SK-N-MC (cell line): ENCODE data around the gene TPT1.
"Not testable (repeated sequence)": the region's sequence is repeated elsewhere in the genome, so short reads cannot be mapped to it uniquely, and the experiment has no call there.

ENCODE experiments used
- DNase-seq: peaks from one replicate; pipeline ENCODE4 v3.0.0-alpha.2; 2011; ENCODE audit warnings: low read depth, low spot score
- H3K27ac ChIP-seq: fragments of 200-600 bp; sonication (generic); 2 replicates; pipeline ENCODE4 v1.5.1; 2016; ENCODE audit warnings: mixed run types
- H3K36me3 ChIP-seq: fragments of 200-600 bp; sonication (generic); 2 replicates; pipeline ENCODE4 v1.6.1; 2017; ENCODE audit warnings: antibody characterized with exemption, low read length, mixed read lengths; ENCODE audit not compliant: insufficient read depth
- H3K4me3 ChIP-seq: fragments of 200-600 bp; sonication (generic); 2 replicates; pipeline ENCODE4 v1.5.1; 2016
- H3K9ac ChIP-seq: fragments of 200-600 bp; sonication (generic); 2 replicates; pipeline ENCODE4 v1.8.0; 2017; ENCODE audit warnings: mixed run types, mixed read lengths; ENCODE audit not compliant: insufficient read length
- H3K9me3 ChIP-seq: fragments of 200-600 bp; sonication (generic); 2 replicates; pipeline ENCODE4 v1.6.1; 2017; ENCODE audit warnings: low read depth, mild to moderate bottlenecking, antibody characterized with exemption, low read length, moderate library complexity, mixed read lengths
- EZH2 ChIP-seq: fragments of 200-600 bp; sonication (generic); IDR thresholded peaks from one replicate; pipeline ENCODE4 v1.6.1; 2017; ENCODE audit warnings: antibody characterized with exemption
- FOXP2 ChIP-seq: optimal IDR thresholded peaks from 2 replicates; pipeline ENCODE3; 2011; ENCODE audit warnings: mild to moderate bottlenecking, moderate library complexity; ENCODE audit not compliant: insufficient read depth; ENCODE audit errors: extremely low read length, control extremely low read depth
- POLR2AphosphoS5 ChIP-seq: IDR thresholded peaks from 2 replicates; pipeline ENCODE4 v1.6.1; 2012; ENCODE audit warnings: mild to moderate bottlenecking, low read depth, low read length, borderline replicate concordance

Gene TPT1

DNA sequence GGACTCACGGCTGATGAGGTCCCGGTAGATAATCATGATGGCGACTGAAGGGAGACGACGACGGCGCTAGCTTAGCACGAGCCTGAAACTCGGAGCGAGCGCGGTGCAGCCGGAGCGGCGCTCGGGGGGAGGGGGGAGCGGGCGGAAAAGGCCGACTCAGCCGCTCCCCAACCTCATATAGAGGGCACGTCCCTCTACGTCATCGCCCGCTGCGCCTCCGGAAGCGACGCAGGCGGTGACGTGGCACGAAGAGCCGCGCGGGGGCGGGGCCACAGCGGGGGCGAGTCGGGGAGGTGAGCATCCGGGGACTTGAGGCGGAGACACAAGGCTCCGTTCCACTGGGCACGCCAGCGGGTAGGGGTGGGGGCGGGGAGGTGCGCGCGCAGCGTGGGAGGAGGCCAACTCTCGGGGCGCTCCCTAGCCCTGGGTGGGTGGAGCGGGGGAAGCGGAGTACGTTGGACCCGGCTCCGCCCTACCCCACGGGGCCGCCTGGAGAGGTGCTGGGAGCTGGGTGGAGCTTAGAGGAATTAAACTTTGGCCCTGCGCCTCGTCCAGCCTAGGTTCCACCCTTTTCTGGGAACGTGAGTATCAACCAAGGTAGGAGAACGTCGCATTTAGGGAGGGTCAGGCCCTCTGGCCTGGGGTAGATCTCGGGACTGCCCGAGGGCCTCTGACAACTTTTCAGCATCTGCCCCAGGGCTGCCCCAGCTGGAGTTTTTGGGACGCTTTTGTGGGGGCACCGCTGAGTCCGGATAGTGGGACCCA, at the start of gene TPT1:
TPT1 (minus strand) TSS at position 150 of the 765 bp plus-strand sequence; CDS start at position 36, 114 bp downstream.
- TF ChIP-seq POLR2AphosphoS5 (peak; percentile 93), EZH2 (no peak), FOXP2 (peak; percentile 96)
- Histone ChIP-seq H3K4me3 (peak within 1 kb of the TSS; percentile 99), H3K9ac (peak within 1 kb of the TSS; percentile 98), H3K9me3 (no peaks in the 10 kb centered on the region), H3K36me3 (peaks cover 52% of the 10 kb centered on the region), H3K27ac (peak within 1 kb of the TSS; percentile 93)
- peak; percentile 68 for DNase-seq

DNA sequence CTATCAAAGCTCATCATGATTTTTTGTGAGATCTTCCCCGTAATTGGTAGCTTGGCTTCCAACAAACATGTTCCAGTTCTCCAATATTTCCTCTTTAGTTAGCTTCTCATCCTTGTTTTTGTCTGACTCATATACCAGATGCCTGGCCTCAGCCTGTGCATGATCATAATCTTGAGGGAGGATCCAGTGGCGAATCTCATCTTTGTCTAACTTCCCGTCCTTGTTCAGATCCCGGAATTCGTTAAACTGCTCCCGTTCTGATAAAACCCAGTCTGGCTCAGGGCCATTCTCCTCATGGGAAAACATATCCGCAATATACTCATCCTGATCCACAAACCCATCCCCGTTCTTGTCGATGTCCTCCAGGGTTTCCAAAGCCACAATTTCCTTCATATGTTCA, 49.4 kb upstream of the TPT1 start:
- peaks cover 35% of the 10 kb centered on the region for H3K36me3 ChIP-seq
- not testable (repeated sequence) for H3K9ac ChIP-seq, DNase-seq, H3K4me3 ChIP-seq, H3K27ac ChIP-seq, H3K9me3 ChIP-seq

DNA sequence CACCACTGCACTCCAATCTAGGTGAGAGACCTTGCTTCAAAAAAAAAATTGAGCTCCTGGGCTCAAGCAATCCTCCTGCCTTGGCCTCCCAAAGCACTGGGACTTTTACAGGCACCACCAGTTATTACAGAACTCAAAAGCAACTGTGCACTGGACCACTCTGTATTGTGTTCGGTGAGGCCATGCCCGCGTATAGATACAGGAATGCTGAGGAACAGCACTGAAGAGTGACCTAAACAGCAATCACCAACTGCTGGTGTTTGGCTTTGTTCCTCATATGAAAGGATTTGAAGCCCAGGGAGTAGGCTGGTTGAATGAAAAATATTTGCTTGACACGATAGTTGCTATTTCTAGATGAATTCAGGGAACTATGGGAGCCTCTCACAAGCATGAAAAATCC, 47.7 kb upstream of the TPT1 start:
- no peak overlapping the region for H3K27ac ChIP-seq
- no peak overlapping the region for H3K9ac ChIP-seq
- no peak overlapping the region for H3K4me3 ChIP-seq
- H3K9me3 ChIP-seq, result no peaks in the 10 kb centered on the region
- no peak for TF ChIP-seq EZH2
- TF ChIP-seq FOXP2, result no peak
- TF ChIP-seq POLR2AphosphoS5, result no peak
- DNase-seq, result no peak
- peaks cover 29% of the 10 kb centered on the region for H3K36me3 ChIP-seq

DNA sequence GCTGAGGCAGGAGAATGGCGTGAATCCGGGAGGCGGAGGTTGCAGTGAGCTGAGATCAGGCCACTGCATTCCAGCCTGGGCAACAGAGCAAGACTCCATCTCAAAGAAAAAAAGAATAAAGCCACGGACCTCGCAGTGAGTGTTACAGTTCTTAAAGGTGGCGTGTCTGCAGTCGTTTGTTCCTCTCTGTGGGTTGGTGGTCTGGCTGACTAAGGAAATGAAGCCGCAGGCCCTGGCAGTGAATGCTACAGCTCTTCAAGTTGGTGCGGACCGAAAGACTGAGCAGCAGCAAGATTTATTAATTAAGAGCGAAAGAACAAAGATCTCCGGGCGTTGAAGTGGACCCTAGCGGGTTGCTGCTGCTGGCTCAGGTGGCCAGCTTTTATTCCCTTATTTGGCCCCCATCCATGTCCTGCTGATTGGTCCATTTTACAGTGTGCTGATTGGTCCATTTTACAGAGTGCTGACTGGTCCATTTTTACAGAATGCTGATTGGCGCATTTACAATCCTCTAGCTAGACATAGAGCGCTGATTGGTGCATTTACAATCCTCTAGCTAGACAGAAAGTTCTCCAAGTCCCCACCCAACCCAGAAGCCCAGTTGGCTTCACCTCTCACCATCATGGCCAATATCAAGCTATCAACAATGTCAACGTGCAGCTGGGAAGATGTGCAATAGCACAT, 46.1 kb upstream of the TPT1 start:
- not testable (repeated sequence) for H3K27ac ChIP-seq, H3K4me3 ChIP-seq, H3K9ac ChIP-seq, DNase-seq, H3K9me3 ChIP-seq
- peaks cover 23% of the 10 kb centered on the region for H3K36me3 ChIP-seq

DNA sequence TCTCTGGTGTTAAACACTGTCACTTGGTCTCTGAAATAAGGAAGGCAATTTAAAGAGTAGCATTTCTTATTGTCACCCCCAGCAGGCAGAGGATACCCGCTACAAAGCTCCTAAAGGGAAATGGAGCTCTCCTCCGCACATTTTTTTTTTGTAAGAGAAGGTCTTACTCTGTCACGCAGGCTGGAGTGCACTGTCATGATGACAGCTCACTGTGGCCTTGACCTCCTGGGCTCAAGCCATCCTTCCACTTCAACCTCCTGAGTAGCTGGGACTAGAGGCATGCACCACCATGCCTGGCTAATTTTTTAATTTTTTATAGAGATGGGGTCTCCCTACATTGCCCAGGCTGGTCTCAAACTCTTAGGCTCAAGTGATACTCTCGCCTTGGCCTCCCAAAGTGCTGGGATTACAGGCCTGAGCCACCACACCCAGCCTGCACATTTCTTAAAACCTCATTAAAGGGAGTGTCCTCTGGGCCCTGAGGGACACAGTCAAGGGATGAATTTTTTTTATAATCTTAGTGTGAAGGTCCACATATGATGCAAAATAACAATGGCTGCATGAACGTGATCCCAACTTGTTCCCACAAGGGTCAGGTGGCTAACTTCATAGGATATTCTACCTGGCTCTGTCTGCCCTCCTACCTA, 45.0 kb upstream of the TPT1 start:
- Histone ChIP-seq H3K27ac (no peak overlapping the region), H3K9ac (no peak overlapping the region), H3K36me3 (peaks cover 19% of the 10 kb centered on the region), H3K9me3 (no peaks in the 10 kb centered on the region), H3K4me3 (no peak overlapping the region)
- no peak for TF ChIP-seq POLR2AphosphoS5
- no peak for TF ChIP-seq FOXP2
- TF ChIP-seq EZH2, result no peak
- no peak for DNase-seq

DNA sequence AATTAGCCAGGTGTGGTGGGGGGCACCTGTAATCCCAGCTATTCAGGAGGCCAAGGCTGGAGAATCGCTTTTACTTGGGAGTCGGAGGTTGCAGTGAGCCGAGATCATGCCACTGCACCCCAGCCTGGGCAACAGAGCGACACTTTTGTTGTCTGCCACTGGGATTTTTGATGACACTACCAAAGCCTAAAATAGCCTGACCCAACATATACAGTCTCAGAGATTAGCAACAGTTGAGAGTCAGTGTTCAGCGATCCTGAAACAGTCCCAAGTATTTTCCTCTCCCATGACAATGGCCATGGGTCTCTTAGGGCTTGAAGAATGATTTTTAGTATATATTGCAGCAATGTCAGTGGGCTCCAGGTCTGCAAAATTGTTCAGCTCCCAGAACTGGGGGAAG, 44.3 kb upstream of the TPT1 start:
- no peak overlapping the region for H3K27ac ChIP-seq
- H3K36me3 ChIP-seq, result peaks cover 19% of the 10 kb centered on the region
- no peak for TF ChIP-seq POLR2AphosphoS5
- no peak for TF ChIP-seq FOXP2
- no peak for TF ChIP-seq EZH2

DNA sequence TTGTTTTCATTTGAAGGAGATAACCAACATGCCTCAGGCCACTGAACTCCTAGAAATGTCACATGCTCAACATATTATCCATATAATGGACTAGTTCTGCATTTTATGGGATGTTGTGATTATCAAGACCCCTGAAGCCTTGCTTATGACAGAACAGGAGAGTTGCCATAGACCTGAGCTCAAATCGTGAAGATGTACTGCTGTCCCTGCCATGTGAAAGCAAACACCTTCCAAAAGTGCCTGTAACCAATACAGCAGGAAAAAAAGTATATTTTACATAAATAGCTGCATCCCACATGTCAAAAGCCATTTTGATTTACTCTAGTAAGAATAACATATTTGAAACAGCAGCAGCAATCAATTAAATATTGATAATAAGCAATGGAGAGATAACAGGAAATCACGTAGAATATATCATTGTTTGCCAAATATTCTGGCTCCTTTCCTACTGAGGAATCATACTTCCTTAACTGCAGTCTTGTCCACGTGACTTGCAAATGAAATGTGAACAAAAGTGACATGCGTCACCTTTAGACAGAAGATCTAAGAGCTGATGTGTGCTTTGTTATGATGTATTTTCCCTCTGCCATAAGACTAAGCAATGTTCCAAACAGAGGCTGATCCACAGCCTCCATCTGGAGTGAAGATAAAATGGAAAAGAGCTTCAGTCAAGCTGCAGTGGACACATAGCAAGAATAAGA, 43.6 kb upstream of the TPT1 start:
- TF ChIP-seq POLR2AphosphoS5, result no peak
- no peak for TF ChIP-seq EZH2
- no peak for TF ChIP-seq FOXP2
- Histone ChIP-seq H3K36me3 (peaks cover 19% of the 10 kb centered on the region), H3K27ac (peak overlapping the region; percentile 31; the same call in 1 of the 2 replicates), H3K9ac (no peak overlapping the region), H3K9me3 (no peaks in the 10 kb centered on the region), H3K4me3 (no peak overlapping the region)
- no peak for DNase-seq

More for the DNA sequence above, 44.3 kb upstream of the TPT1 start:
- Histone ChIP-seq H3K9ac (no peak overlapping the region), H3K9me3 (no peaks in the 10 kb centered on the region), H3K4me3 (no peak overlapping the region)
- DNase-seq, result no peak

DNA sequence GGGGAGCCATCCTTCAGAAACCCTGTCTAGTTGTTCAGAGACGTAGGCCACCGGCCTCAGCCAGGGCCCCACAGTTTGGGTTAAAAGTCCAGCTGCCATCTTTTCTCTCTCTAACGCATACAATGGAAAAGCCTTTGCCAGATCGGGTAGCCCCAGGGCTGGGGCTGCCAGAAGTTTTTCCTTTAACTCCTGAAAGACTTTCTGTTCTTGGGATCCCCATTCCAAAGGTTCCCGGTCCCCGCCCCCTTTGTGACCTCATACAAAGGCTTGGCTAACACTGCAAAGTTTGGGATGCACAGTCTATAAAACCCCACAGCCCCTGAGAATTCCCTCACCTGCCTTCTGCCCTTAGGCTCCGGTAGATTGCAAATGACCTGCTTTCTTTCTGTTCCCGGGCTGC, 41.8 kb upstream of the TPT1 start:
- not testable (repeated sequence) for H3K9ac ChIP-seq, H3K4me3 ChIP-seq, H3K9me3 ChIP-seq, H3K27ac ChIP-seq, DNase-seq
- peaks cover 12% of the 10 kb centered on the region for H3K36me3 ChIP-seq
